GM12891 (cell line): ENCODE measurements around the gene ESYT3.

Experiments used
- SPI1 ChIP-seq: IDR thresholded peaks from 2 replicates; pipeline ENCODE4 v1.6.1; 2011; ENCODE audit warnings: low read depth, low read length, control low read depth
- TAF1 ChIP-seq: IDR thresholded peaks from 2 replicates; pipeline ENCODE4 v1.6.1; 2011; ENCODE audit warnings: low read depth, low read length, control low read depth

DNA sequence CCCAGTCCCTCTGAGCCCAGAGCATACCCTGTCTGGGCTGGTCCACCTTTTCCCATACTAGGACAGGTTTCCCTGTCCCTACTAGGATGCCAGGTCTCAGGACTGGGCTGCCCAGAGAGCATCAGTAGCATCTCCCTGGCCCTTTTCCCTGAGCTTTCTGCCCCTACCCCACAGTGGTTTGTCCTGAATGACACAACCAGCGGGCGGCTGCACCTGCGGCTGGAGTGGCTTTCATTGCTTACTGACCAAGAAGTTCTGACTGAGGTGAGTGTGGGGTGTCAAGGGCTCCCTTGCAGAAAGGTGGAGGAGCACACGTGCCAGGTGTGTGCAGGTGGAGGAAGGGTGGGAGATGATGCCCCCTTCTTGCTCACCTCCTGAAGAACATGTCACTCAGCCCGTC lies 33.5 kb downstream of the ESYT3 start:
- TF ChIP-seq SPI1 (no peak), TAF1 (no peak)
